IMR-90 (cell line): ENCODE results near the gene EHD4. TPM values are rescaled to one million over a fixed set of nuclear protein-coding genes. Genes with fewer than 3 reads are reported as not detected.

ENCODE experiments used
- ATAC-seq: fragments of 200-7000 bp; cut with Tn5 transposase; 2 replicates; pipeline ENCODE4 v1.9.1; 2020; ENCODE audit warnings: low read depth, mild to moderate bottlenecking, moderate library complexity
- BruUV-seq: library from RNA; stranded (reverse); fragments of 400-500 nt; replicated peaks from 2 replicates; lab custom pipeline; 2021; lab: Mats Ljungman, UMichigan
- CTCF ChIA-PET: fragments of 300-600 bp; formaldehyde crosslinking; extraction: SDS; loops from one replicate; lab custom pipeline; 2021; ENCODE audit warnings: antibody characterized with exemption; lab: Yijun Ruan, JAX
- POLR2A ChIA-PET: fragments of 300-600 bp; sonication (Branson Sonifier 250); formaldehyde crosslinking; loops from one replicate; lab custom pipeline; 2022; ENCODE audit warnings: antibody characterized with exemption; ENCODE audit not compliant: unreplicated experiment; lab: Charles Lee
- DNase-seq: peaks from one replicate; pipeline ENCODE4 v3.0.0; 2013
- H2AFZ ChIP-seq: replicated peaks from 2 replicates; pipeline ENCODE3; 2013; ENCODE audit warnings: low read length, mild to moderate bottlenecking; ENCODE audit not compliant: poor library complexity
- H2AK5ac ChIP-seq: 2 replicates; pipeline ENCODE4 v1.6.1; 2013; ENCODE audit warnings: low read depth, low read length, inconsistent platforms
- H2AK9ac ChIP-seq: replicated peaks from 2 replicates; pipeline ENCODE3; 2013; ENCODE audit warnings: mild to moderate bottlenecking, low read depth, low read length, moderate library complexity; ENCODE audit not compliant: poor library complexity
- H2BK120ac ChIP-seq: 2 replicates; pipeline ENCODE4 v1.6.1; 2013; ENCODE audit warnings: low read depth, low read length, inconsistent platforms
- H2BK15ac ChIP-seq: 3 replicates; pipeline ENCODE4 v1.6.1; 2013; ENCODE audit warnings: low read depth, low read length, inconsistent platforms
- H2BK20ac ChIP-seq: 2 replicates; pipeline ENCODE4 v1.6.1; 2013; ENCODE audit warnings: low read depth, mild to moderate bottlenecking, inconsistent platforms, low read length, moderate library complexity
- H2BK5ac ChIP-seq: 2 replicates; pipeline ENCODE4 v1.6.1; 2013; ENCODE audit warnings: mild to moderate bottlenecking, low read depth, low read length, inconsistent platforms; ENCODE audit not compliant: poor library complexity, severe bottlenecking
- H3K14ac ChIP-seq: replicated peaks from 2 replicates; pipeline ENCODE4 v1.6.1; 2013; ENCODE audit warnings: low read depth, low read length, inconsistent platforms
- H3K18ac ChIP-seq: 2 replicates; pipeline ENCODE4 v1.6.1; 2013; ENCODE audit warnings: low read depth, low read length, control low read depth
- H3K23ac ChIP-seq: 2 replicates; pipeline ENCODE4 v1.6.1; 2013; ENCODE audit warnings: low read depth, low read length, inconsistent platforms
- H3K27ac ChIP-seq: 2 replicates; pipeline ENCODE4 v1.5.1; 2013; ENCODE audit warnings: mild to moderate bottlenecking, control low read depth, low read length; ENCODE audit not compliant: insufficient read depth
- H3K27me3 ChIP-seq: 2 replicates; pipeline ENCODE4 v1.6.1; 2013; ENCODE audit warnings: low read length; ENCODE audit not compliant: control insufficient read depth, insufficient read depth
- H3K36me3 ChIP-seq: 2 replicates; pipeline ENCODE4 v1.6.1; 2013; ENCODE audit warnings: low read length, mixed read lengths; ENCODE audit not compliant: control insufficient read depth, insufficient read depth
- H3K4ac ChIP-seq: 2 replicates; pipeline ENCODE4 v1.6.1; 2013; ENCODE audit warnings: low read depth, low read length, inconsistent platforms
- H3K4me1 ChIP-seq: 2 replicates; pipeline ENCODE4 v1.6.1; 2013; ENCODE audit warnings: low read length, mixed read lengths; ENCODE audit not compliant: control insufficient read depth, insufficient read depth
- H3K4me2 ChIP-seq: 2 replicates; pipeline ENCODE4 v1.6.1; 2013; ENCODE audit warnings: low read depth, mild to moderate bottlenecking, control low read depth, low read length, moderate library complexity
- H3K4me3 ChIP-seq: 2 replicates; pipeline ENCODE4 v1.5.1; 2013; ENCODE audit warnings: low read depth, mild to moderate bottlenecking, control low read depth, low read length, moderate library complexity; ENCODE audit not compliant: insufficient read depth
- H3K56ac ChIP-seq: 2 replicates; pipeline ENCODE4 v1.6.1; 2013; ENCODE audit warnings: low read length, inconsistent platforms; ENCODE audit not compliant: insufficient read depth; ENCODE audit errors: extremely low read depth
- H3K79me1 ChIP-seq, 2 experiments: 2 replicates each; pipeline ENCODE4 v1.6.1; 2013; ENCODE audit warnings: low read length in 2 of 2, inconsistent platforms in 1 of 2, low read depth in 1 of 2
- H3K9ac ChIP-seq: 2 replicates; pipeline ENCODE4 v1.6.1; 2013; ENCODE audit warnings: low read depth, low read length, control low read depth
- H3K9me1 ChIP-seq: 2 replicates; pipeline ENCODE4 v1.6.1; 2013; ENCODE audit warnings: low read length, inconsistent platforms; ENCODE audit not compliant: insufficient read depth
- H3K9me3 ChIP-seq: 2 replicates; pipeline ENCODE4 v1.6.1; 2013; ENCODE audit warnings: low read length; ENCODE audit not compliant: control insufficient read depth, insufficient read depth
- H4K20me1 ChIP-seq: 2 replicates; pipeline ENCODE4 v1.6.1; 2013; ENCODE audit warnings: low read length, inconsistent platforms; ENCODE audit not compliant: insufficient read depth
- H4K5ac ChIP-seq: 2 replicates; pipeline ENCODE4 v1.6.1; 2013; ENCODE audit warnings: mild to moderate bottlenecking, low read depth, low read length, control low read depth
- H4K8ac ChIP-seq, 2 experiments: 2 replicates each; pipeline ENCODE4 v1.6.1; 2013; ENCODE audit warnings: low read depth in 2 of 2, low read length in 2 of 2, control low read depth in 1 of 2, inconsistent platforms in 1 of 2
- H4K91ac ChIP-seq: 2 replicates; pipeline ENCODE4 v1.6.1; 2013; ENCODE audit warnings: low read depth, low read length, inconsistent platforms; ENCODE audit not compliant: insufficient read depth
- BHLHE40 ChIP-seq: fragments of 150-350 bp; IDR thresholded peaks from 2 replicates; pipeline ENCODE4 v1.6.1; 2016; ENCODE audit warnings: mild to moderate bottlenecking, low read depth, low read length
- CHD1 ChIP-seq: IDR thresholded peaks from 2 replicates; pipeline ENCODE4 v1.6.1; 2012; ENCODE audit warnings: low read depth, low read length, improper control_type of control experiment
- CTCF ChIP-seq: conservative IDR thresholded peaks from 2 replicates; pipeline ENCODE4 v1.5.1; 2012; ENCODE audit warnings: mild to moderate bottlenecking, low read depth, low read length, improper control_type of control experiment
- FOS ChIP-seq: fragments of 150-350 bp; IDR thresholded peaks from 2 replicates; pipeline ENCODE4 v1.6.1; 2016; ENCODE audit warnings: low read depth, low read length
- MAFK ChIP-seq: IDR thresholded peaks from 2 replicates; pipeline ENCODE4 v1.6.1; 2012; ENCODE audit warnings: low read depth, low read length, improper control_type of control experiment
- MXI1 ChIP-seq: IDR thresholded peaks from 2 replicates; pipeline ENCODE4 v1.6.1; 2012; ENCODE audit warnings: low read depth, mild to moderate bottlenecking, low read length, moderate library complexity, borderline replicate concordance
- RAD21 ChIP-seq: IDR thresholded peaks from 2 replicates; pipeline ENCODE4 v1.6.1; 2012; ENCODE audit warnings: low read length, improper control_type of control experiment
- WGBS, 2 experiments: methylation state at CpG; one replicate each; pipeline versions ENCODE4 v1.1.5 to v1.1.7; 2013; ENCODE audit warnings: missing lambda C conversion rate in 2 of 2; ENCODE audit not compliant: insufficient read length in 1 of 2; ENCODE audit errors: extremely low coverage in 2 of 2; 5-methylcytosine and 5-hydroxymethylcytosine counted together
- dilution Hi-C: fragments of 300-500 bp; cut with HindIII; formaldehyde crosslinking; loops from one replicate; pipeline ENCODE4 v1.14.3; 2018; ENCODE audit warnings: low sequenced_read_pairs; ENCODE audit not compliant: unreplicated experiment
- in situ Hi-C: fragments of 300-500 bp; cut with MboI; formaldehyde crosslinking; loops from 3 replicates; pipeline ENCODE4 v1.14.3; 2019; ENCODE audit warnings: low sequenced_read_pairs, inconsistent platforms, mixed read lengths
- intact Hi-C: fragments of 100-400 bp; cut with micrococcal nuclease; formaldehyde crosslinking; loops from 2 replicates; pipeline ENCODE4 v1.10.0; 2022
- polyA plus RNA-seq, 3 experiments: library from polyadenylated mRNA; depleted of rRNA; stranded (reverse); fragments of >200 nt; gene quantifications; 2 replicates each; pipeline ENCODE4 v1.2.3, GENCODE V29; 2012; ENCODE audit warnings: low replicate concordance in 1 of 3
- total RNA-seq: library from RNA; depleted of rRNA; stranded (reverse); fragments of >200 nt; gene quantifications from 2 replicates; pipeline ENCODE4 v1.2.3, GENCODE V29; 2012

Gene EHD4
- total and polyA plus RNA-seq, 2 of the 4 experiments (the other 2 are of a cell fraction) = 21.0 to 29.0 TPM

- H3K79me1 ChIP-seq = no peaks in the 10 kb centered on the region
- H4K5ac ChIP-seq = no peak overlapping the region
- no peak overlapping the region for H3K4me2 ChIP-seq
- dilution Hi-C loops = no loop called here
- H2BK20ac ChIP-seq = no peak overlapping the region
- no peaks in the 10 kb centered on the region for H3K36me3 ChIP-seq
- no peak for ATAC-seq
- H3K9me1 ChIP-seq = 0 out of 2 replicates have a peak, but pooled peaks cover 2% of the 10 kb centered on the region
- no peak overlapping the region for H3K14ac ChIP-seq
- no peak overlapping the region for H2AK9ac ChIP-seq
- H3K4me1 ChIP-seq = peaks cover 2% of the 10 kb centered on the region; the same call in 1 of the 2 replicates
- H3K9me3 ChIP-seq = no peaks in the 10 kb centered on the region
- CTCF ChIA-PET = no interaction called here
- no peak overlapping the region for H3K4ac ChIP-seq
- no peak overlapping the region for H4K91ac ChIP-seq
- BruUV-seq = no TSS peak
- WGBS, 2 experiments = 92 to 100% methylated on average over 1 to 7 of the region's 9 CpGs
- no peak overlapping the region for H3K9ac ChIP-seq
- in situ Hi-C loops = no loop called here
- H3K4me3 ChIP-seq = no peak overlapping the region
- POLR2A ChIA-PET = no interaction called here
- no peak overlapping the region for H4K8ac ChIP-seq
- intact Hi-C loops = no loop called here
- peaks cover 18% of the 10 kb centered on the region; the same call in 1 of the 2 replicates for H3K27me3 ChIP-seq
- no peak overlapping the region for H3K18ac ChIP-seq
- no peak overlapping the region for H2AK5ac ChIP-seq
- no peak overlapping the region for H2AFZ ChIP-seq
- no peak overlapping the region for H3K27ac ChIP-seq
- H2BK15ac ChIP-seq = no peak overlapping the region
- no peak overlapping the region for H2BK120ac ChIP-seq
- H2BK5ac ChIP-seq = no peak overlapping the region
- TF ChIP-seq CHD1 (no peak), FOS (no peak), RAD21 (no peak), MAFK (no peak), BHLHE40 (no peak), MXI1 (no peak), CTCF (no peak)
- H3K23ac ChIP-seq = no peak overlapping the region
- H3K56ac ChIP-seq = no peak overlapping the region
- DNase-seq = no peak
- H4K20me1 ChIP-seq = peaks cover 3% of the 10 kb centered on the region; the same call in 1 of the 2 replicates
These were observed 100.1 kb downstream of the EHD4 start for GRCh38 chr15:41872166-41872747.
